Kidney (tissue), 14 donors: Measurements from ENCODE around the gene IFI44L. TPM values are rescaled to one million over a fixed set of nuclear protein-coding genes. Genes with fewer than 3 reads are reported as not detected.
A peak's percentile ranks its signal among the peaks of the same experiment; 100 is the strongest.

Experiments
- DNase-seq, 5 donors: peaks; one replicate each; pipeline ENCODE4 v3.0.0-alpha.2; 2013 to 2020
- FAIRE-seq: peaks from 2 replicates; lab custom pipeline; 2012; peaks lifted over from hg19 to GRCh38; lab: Jason Lieb, UNC
- H3K27ac ChIP-seq, 2 donors: one replicate each; pipeline ENCODE4 v1.7.0; 2013; ENCODE audit warnings: low read depth in 2 of 2, low read length in 2 of 2, inconsistent platforms in 1 of 2
- H3K27me3 ChIP-seq: one replicate; pipeline ENCODE4 v1.7.1; 2013; ENCODE audit warnings: low read length, inconsistent platforms; ENCODE audit not compliant: control insufficient read depth, insufficient read depth
- H3K36me3 ChIP-seq, 3 donors: one replicate each; pipeline versions ENCODE4 v1.7.0 to v1.7.1; 2013; ENCODE audit warnings: low read length in 3 of 3, control low read depth in 1 of 3, inconsistent platforms in 1 of 3; ENCODE audit not compliant: insufficient read depth in 3 of 3, control insufficient read depth in 2 of 3
- H3K4me1 ChIP-seq, 3 donors: one replicate each; pipeline versions ENCODE4 v1.7.0 to v1.7.1; 2013; ENCODE audit warnings: low read length in 3 of 3, inconsistent platforms in 1 of 3, low read depth in 1 of 3; ENCODE audit not compliant: control insufficient read depth in 2 of 3, insufficient read depth in 2 of 3
- H3K4me3 ChIP-seq, 3 donors: one replicate each; pipeline versions ENCODE4 v1.7.0 to v1.8.1; 2013; ENCODE audit warnings: low read length in 3 of 3, control low read depth in 1 of 3, inconsistent platforms in 1 of 3
- H3K9ac ChIP-seq, 3 donors: one replicate each; pipeline versions ENCODE4 v1.7.0 to v1.7.1; 2013; ENCODE audit warnings: low read length in 3 of 3, control low read depth in 1 of 3, inconsistent platforms in 1 of 3
- H3K9me3 ChIP-seq, 3 donors: one replicate each; pipeline versions ENCODE4 v1.7.0 to v1.7.1; 2013; ENCODE audit warnings: low read length in 3 of 3, control low read depth in 1 of 3, inconsistent platforms in 1 of 3; ENCODE audit not compliant: control insufficient read depth in 2 of 3, insufficient read depth in 1 of 3
- CTCF ChIP-seq: IDR thresholded peaks from 3 replicates; pipeline ENCODE4 v1.5.1; 2012; ENCODE audit warnings: mild to moderate bottlenecking, moderate library complexity, borderline replicate concordance; ENCODE audit not compliant: insufficient read depth; ENCODE audit errors: extremely low read depth
- intact Hi-C: fragments of 100-400 bp; cut with DNase I; formaldehyde crosslinking; loops from one replicate; pipeline ENCODE4 v1.11.1; 2022
- polyA plus RNA-seq: library from polyadenylated mRNA; stranded (reverse); fragments of 350-450 nt; fragmentation: Illumina TruSeq; extraction: RNeasy Lipid Tissue Mini Kit (QIAGEN cat#74804); gene quantifications from one replicate; pipeline ENCODE4 v1.2.3, GENCODE V29; 2014; ENCODE audit warnings: low read depth, low replicate concordance; ENCODE audit not compliant: insufficient read depth
- total RNA-seq: library from RNA; stranded (reverse); fragmentation: NEBNext Ultra II Directional; extraction: Animal tissue kit (Norgen Biotek cat#: 25700); gene quantifications from one replicate; pipeline ENCODE4 v1.2.1, GENCODE V29; 2021
- donor health status: control.
- donor health status: control.
- donor health status: control.
- donor health status: control.
- donor health status: control.
- donor health status: DM: yes; HTN: yes; CAD: no.
- donor health status: Normal renal cell carcinoma (clear cell type).

IFI44L gene
- total and polyA plus RNA-seq, 2 donors from 2014 or later, result 5.7 to 20.6 TPM

- intact Hi-C loops, result no loop called here
- peak overlapping the region in 1 of 3 donors; percentile 69 for H3K4me3 ChIP-seq
- H3K27me3 ChIP-seq, result no peaks in the 10 kb centered on the region
- H3K36me3 ChIP-seq, result no peaks in the 10 kb centered on the region
- no peak for TF ChIP-seq CTCF
- FAIRE-seq (no peak), DNase-seq (no peak)
- H3K4me1 ChIP-seq, result peaks cover 0 to 5% (median 2%) of the 10 kb centered on the region in 3 donors
- peak overlapping the region in 1 of 3 donors; percentile 65 for H3K9ac ChIP-seq
- H3K9me3 ChIP-seq, result no peaks in the 10 kb centered on the region
- H3K27ac ChIP-seq, result peak overlapping the region; percentile 9 to 20
These were observed 1.2 kb upstream of the IFI44L start for GRCh38 chr1:78619032-78619431.

- peaks cover 0 to 5% (median 2%) of the 10 kb centered on the region in 3 donors for H3K4me1 ChIP-seq
- no peaks in the 10 kb centered on the region for H3K27me3 ChIP-seq
- intact Hi-C loops, result no loop called here
- peak overlapping the region; percentile 9 to 20 for H3K27ac ChIP-seq
- peak overlapping the region in 1 of 3 donors; percentile 65 for H3K9ac ChIP-seq
- DNase-seq (peak in 1 of 5 donors; percentile 3), FAIRE-seq (no peak)
- TF ChIP-seq CTCF, result no peak
- peak overlapping the region in 2 of 3 donors; percentile 59 to 69 for H3K4me3 ChIP-seq
- no peaks in the 10 kb centered on the region for H3K36me3 ChIP-seq
- H3K9me3 ChIP-seq, result no peaks in the 10 kb centered on the region
These were observed 824 bp upstream of the IFI44L start for GRCh38 chr1:78619446-78619802.

GRCh38 chr1:78620666-78621065 is 418 bp downstream of the IFI44L start:
- no peaks in the 10 kb centered on the region for H3K9me3 ChIP-seq
- no peak for TF ChIP-seq CTCF
- H3K27ac ChIP-seq, result peak overlapping the region; percentile 56 to 69
- peak in 1 of 5 donors; percentile 1 for DNase-seq
- H3K27me3 ChIP-seq, result no peaks in the 10 kb centered on the region
- FAIRE-seq, result peak; percentile 29
- H3K36me3 ChIP-seq, result no peaks in the 10 kb centered on the region
- peaks cover 0 to 5% (median 2%) of the 10 kb centered on the region in 3 donors for H3K4me1 ChIP-seq
- peak overlapping the region; percentile 30 to 69 (median 59) for H3K4me3 ChIP-seq
- intact Hi-C loops, result no loop called here
- peak overlapping the region in 2 of 3 donors; percentile 21 to 65 for H3K9ac ChIP-seq

- no peak overlapping the region for H3K27ac ChIP-seq
- peaks cover 0 to 5% (median 2%) of the 10 kb centered on the region in 3 donors for H3K4me1 ChIP-seq
- H3K4me3 ChIP-seq, result peak overlapping the region in 1 of 3 donors; percentile 15
- no peaks in the 10 kb centered on the region for H3K27me3 ChIP-seq
- DNase-seq (no peak), FAIRE-seq (no peak)
- no peak for TF ChIP-seq CTCF
- H3K9ac ChIP-seq, result no peak overlapping the region
- H3K36me3 ChIP-seq, result no peaks in the 10 kb centered on the region
- H3K9me3 ChIP-seq, result no peaks in the 10 kb centered on the region
- intact Hi-C loops, result no loop called here
These were observed 2.3 kb downstream of the IFI44L start for GRCh38 chr1:78622548-78622947.
